ENCODE data around the gene ACVR2A.

Gene ACVR2A

DNA sequence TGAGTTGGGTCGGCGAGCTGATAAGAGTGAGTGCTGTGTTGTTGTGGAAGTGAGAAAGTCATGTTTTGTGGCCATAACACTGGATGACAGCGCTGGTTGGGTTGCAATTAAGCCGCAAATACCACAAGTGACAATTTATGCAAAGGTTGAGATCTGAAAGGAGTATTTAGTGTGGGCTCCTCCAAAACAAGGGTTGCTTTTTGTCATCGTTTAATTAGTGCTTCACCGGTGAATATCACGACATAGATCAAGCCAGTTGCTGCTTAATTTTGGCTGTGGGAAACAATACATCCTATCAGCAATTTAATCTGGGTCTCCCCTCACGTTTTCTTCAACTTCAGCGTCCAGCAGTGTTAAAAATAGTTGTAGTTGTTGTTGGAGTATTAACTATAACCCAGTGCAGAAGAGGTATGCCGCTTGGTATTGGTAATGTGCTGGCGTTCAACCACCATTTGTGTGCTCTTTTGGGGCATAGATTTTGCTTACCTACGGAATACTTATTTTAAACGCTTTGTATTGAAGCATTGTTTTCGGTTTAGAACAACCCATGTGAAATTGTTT, 662 bp downstream of the ACVR2A start:
- Histone ChIP-seq H3K27me3 (replicated peaks in 2 of 5; ENCODE audit: control insufficient read depth in 4 of 5, insufficient read depth in 5 of 5, low read length in 4 of 5) (no peaks in the 10 kb centered on the region), H3K4me1 (ENCODE audit: control extremely low read depth in 1 of 4, control insufficient read depth in 4 of 4, insufficient read depth in 4 of 4, low read length in 3 of 4) (peaks cover 14 to 33% (median 24%) of the 10 kb centered on the region in 4 experiments), H3K27ac (ENCODE audit: insufficient read depth in 1 of 2, low read depth in 1 of 2, low read length in 2 of 2, poor library complexity in 1 of 2, severe bottlenecking in 2 of 2) (no peak overlapping the region), H3K36me3 (ENCODE audit: control insufficient read depth in 4 of 4, insufficient read depth in 4 of 4, low read length in 3 of 4) (no peaks in the 10 kb centered on the region), H3K9me3 (ENCODE audit: control extremely low read depth in 1 of 5, control insufficient read depth in 4 of 5, insufficient read depth in 2 of 5, low read depth in 1 of 5, low read length in 4 of 5) (no peaks in the 10 kb centered on the region), H3K4me3 (ENCODE audit: control insufficient read depth in 1 of 7, extremely low read depth in 1 of 7, insufficient read depth in 4 of 7, low read depth in 2 of 7, low read length in 6 of 7) (peak overlapping the region in 6 of 7 experiments; percentile 80 to 93 (median 87))
- peak; percentile 52 to 93 (median 89) for DNase-seq
- ChIA-PET CTCF (interaction anchor here (0.6 to 1.8 kb wide), 3 partner anchors 61 to 650 kb away, joined by 3 to 4 read pairs (median 4); no protein-coding TSS in a partner anchor), POLR2A (interaction anchor here (0.7 kb wide), 1 partner anchor 33 kb away, joined by 6 read pairs; no protein-coding TSS in a partner anchor)
- WGBS (ENCODE audit: insufficient coverage), result 0% methylated on average over 3 of the region's 14 CpGs

DNA sequence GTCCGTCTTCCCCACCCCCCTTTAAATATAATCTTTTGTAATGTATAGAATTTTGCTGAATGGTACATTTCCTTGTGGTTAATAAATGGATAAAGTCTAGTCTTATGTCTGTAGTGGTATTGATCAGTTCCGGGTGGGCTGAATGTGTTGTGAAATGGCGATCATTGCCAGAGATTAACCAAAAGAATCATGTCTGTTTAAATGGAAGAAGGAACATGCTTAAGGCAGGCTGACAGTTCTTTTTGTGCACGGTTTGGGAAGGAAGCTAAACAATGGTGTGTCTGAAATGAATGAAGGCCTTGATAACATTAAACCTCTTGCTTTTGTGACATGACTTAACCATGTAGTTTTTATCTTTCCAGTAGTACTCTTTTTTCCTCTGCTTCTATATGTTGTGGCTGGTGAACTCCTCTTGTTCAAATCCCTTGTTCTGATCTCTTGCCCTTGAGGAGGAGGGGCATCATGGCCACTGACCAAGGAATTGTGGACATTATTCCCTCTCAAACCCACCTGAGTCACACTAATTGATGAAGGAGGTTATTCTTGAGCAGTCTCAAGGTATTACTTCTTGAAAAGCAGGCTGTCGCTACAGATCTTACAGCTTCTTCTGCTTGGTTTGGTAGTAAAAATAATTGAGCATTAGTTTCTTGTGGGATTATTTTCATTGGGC, 1.7 kb downstream of the ACVR2A start:
- WGBS (ENCODE audit: insufficient coverage), result 33% methylated on average over 3 of the region's 5 CpGs
- ChIA-PET POLR2A (no interaction called here), CTCF (interaction anchor here (0.7 to 1.8 kb wide), 2 partner anchors 63 to 649 kb away, joined by 3 to 4 read pairs; no protein-coding TSS in a partner anchor)
- H3K9me3 ChIP-seq (ENCODE audit: control extremely low read depth in 1 of 5, control insufficient read depth in 4 of 5, insufficient read depth in 2 of 5, low read depth in 1 of 5, low read length in 4 of 5), result no peaks in the 10 kb centered on the region
- peak overlapping the region in 6 of 7 experiments; percentile 80 to 93 (median 87) for H3K4me3 ChIP-seq (ENCODE audit: control insufficient read depth in 1 of 7, extremely low read depth in 1 of 7, insufficient read depth in 4 of 7, low read depth in 2 of 7, low read length in 6 of 7)
- no peaks in the 10 kb centered on the region for H3K36me3 ChIP-seq (ENCODE audit: control insufficient read depth in 4 of 4, insufficient read depth in 4 of 4, low read length in 3 of 4)
- no peak overlapping the region for H3K27ac ChIP-seq (ENCODE audit: insufficient read depth in 1 of 2, low read depth in 1 of 2, low read length in 2 of 2, poor library complexity in 1 of 2, severe bottlenecking in 2 of 2)
- DNase-seq, result peak in 1 of 3 donors; percentile 35
- H3K4me1 ChIP-seq (ENCODE audit: control extremely low read depth in 1 of 4, control insufficient read depth in 4 of 4, insufficient read depth in 4 of 4, low read length in 3 of 4), result peaks cover 14 to 33% (median 24%) of the 10 kb centered on the region in 4 experiments
- H3K27me3 ChIP-seq (replicated peaks in 2 of 5; ENCODE audit: control insufficient read depth in 4 of 5, insufficient read depth in 5 of 5, low read length in 4 of 5), result no peaks in the 10 kb centered on the region

DNA sequence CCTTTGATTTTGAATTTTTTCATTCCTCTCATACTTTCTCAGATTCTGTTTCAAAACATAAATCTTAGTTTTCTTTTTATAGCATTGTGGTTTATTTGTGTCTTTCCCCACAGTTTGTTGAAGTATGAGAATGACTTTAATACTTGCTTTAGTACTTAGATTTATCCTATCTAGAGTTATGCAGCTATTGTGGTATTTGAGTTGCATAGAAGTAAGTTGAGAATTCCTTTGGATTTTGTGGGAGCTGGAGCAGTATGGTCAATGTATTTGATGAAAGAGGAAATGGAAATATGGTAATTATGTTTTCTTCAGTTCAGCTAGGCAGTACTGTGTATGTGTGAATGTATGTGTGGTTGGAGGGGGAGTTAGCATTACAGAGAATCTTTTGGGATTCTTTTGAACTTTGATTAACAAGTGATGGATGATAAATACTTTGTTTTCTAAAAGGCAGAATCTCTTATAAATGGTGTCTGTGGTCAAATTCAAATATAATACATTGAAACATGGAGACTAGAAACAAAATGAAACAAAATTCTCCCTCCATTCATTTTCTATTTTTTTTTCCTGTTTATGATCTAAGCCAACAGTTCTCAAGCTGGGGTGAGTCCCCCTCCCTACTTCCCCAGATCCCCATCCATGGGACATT, 3.0 kb downstream of the ACVR2A start:
- Histone ChIP-seq H3K27me3 (replicated peaks in 2 of 5; ENCODE audit: control insufficient read depth in 4 of 5, insufficient read depth in 5 of 5, low read length in 4 of 5) (no peaks in the 10 kb centered on the region), H3K36me3 (ENCODE audit: control insufficient read depth in 4 of 4, insufficient read depth in 4 of 4, low read length in 3 of 4) (no peaks in the 10 kb centered on the region), H3K27ac (ENCODE audit: insufficient read depth in 1 of 2, low read depth in 1 of 2, low read length in 2 of 2, poor library complexity in 1 of 2, severe bottlenecking in 2 of 2) (no peak overlapping the region), H3K4me3 (ENCODE audit: control insufficient read depth in 1 of 7, extremely low read depth in 1 of 7, insufficient read depth in 4 of 7, low read depth in 2 of 7, low read length in 6 of 7) (no peak overlapping the region), H3K4me1 (ENCODE audit: control extremely low read depth in 1 of 4, control insufficient read depth in 4 of 4, insufficient read depth in 4 of 4, low read length in 3 of 4) (peaks cover 14 to 32% (median 23%) of the 10 kb centered on the region in 4 experiments), H3K9me3 (ENCODE audit: control extremely low read depth in 1 of 5, control insufficient read depth in 4 of 5, insufficient read depth in 2 of 5, low read depth in 1 of 5, low read length in 4 of 5) (no peaks in the 10 kb centered on the region)
- peak in 1 of 3 donors; percentile 8 for DNase-seq
- ChIA-PET POLR2A (no interaction called here), CTCF (no interaction called here)

DNA sequence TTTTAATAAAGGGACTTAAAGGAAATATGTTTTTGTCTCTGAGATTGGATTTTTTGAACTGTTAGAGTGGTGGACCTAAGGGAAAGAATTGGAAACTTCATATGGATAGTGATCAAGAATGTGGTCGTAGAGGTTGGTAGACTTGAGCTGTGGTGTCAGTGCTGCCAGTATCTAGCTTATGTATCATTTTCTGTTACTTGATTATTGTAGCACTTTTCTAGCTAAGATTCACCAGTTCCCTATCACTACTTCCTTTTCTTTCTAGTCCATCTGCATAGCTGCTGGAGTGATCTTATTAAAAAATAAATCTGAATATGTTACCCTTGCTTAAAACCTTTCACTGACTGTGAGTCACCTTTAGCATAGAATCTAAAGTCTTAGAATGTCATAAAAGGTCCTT, 6.0 kb downstream of the ACVR2A start:
- WGBS (ENCODE audit: insufficient coverage), result 80% methylated on average over 1 of the region's 1 CpG
- Histone ChIP-seq H3K4me3 (ENCODE audit: control insufficient read depth in 1 of 7, extremely low read depth in 1 of 7, insufficient read depth in 4 of 7, low read depth in 2 of 7, low read length in 6 of 7) (no peak overlapping the region), H3K27me3 (replicated peaks in 2 of 5; ENCODE audit: control insufficient read depth in 4 of 5, insufficient read depth in 5 of 5, low read length in 4 of 5) (no peaks in the 10 kb centered on the region), H3K9me3 (ENCODE audit: control extremely low read depth in 1 of 5, control insufficient read depth in 4 of 5, insufficient read depth in 2 of 5, low read depth in 1 of 5, low read length in 4 of 5) (no peaks in the 10 kb centered on the region), H3K27ac (ENCODE audit: insufficient read depth in 1 of 2, low read depth in 1 of 2, low read length in 2 of 2, poor library complexity in 1 of 2, severe bottlenecking in 2 of 2) (no peak overlapping the region), H3K36me3 (ENCODE audit: control insufficient read depth in 4 of 4, insufficient read depth in 4 of 4, low read length in 3 of 4) (no peaks in the 10 kb centered on the region), H3K4me1 (ENCODE audit: control extremely low read depth in 1 of 4, control insufficient read depth in 4 of 4, insufficient read depth in 4 of 4, low read length in 3 of 4) (peaks cover 4 to 18% (median 12%) of the 10 kb centered on the region in 4 experiments)
- ChIA-PET POLR2A (no interaction called here), CTCF (no interaction called here)
- no peak for DNase-seq

DNA sequence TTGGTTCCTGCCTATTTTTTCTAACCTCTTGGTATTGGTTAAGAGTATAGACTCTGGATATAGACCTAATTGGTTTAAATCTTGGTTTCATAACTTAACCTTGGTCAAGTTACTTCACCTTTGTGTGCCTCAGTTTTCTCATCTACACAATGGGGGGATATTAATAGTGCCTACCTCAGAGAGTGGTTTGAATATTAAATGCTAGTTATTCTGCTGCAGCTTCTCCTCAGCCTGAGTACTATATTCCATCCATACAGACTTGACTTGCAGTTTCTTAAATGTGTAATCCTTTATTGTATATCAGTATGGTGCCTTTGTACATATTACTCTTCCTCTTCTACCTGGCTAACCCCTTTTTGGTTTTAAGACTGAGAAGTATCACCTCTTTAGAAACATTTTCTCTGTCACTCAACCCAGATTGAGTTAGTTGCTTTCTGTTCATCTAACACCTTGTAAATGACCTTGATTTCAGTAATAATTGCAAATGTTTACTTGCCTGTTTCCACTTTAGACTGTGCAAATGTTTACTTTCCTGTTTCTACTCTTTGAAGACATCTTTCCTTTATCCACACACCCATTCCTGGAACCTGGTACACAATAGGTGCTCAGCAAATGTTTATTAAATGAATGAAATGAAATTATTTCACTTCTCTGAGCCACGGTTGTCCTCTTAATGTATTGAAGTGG, 6.6 kb downstream of the ACVR2A start:
- 100% methylated on average over 1 of the region's 1 CpG for WGBS (ENCODE audit: insufficient coverage)
- no peak overlapping the region for H3K27ac ChIP-seq (ENCODE audit: insufficient read depth in 1 of 2, low read depth in 1 of 2, low read length in 2 of 2, poor library complexity in 1 of 2, severe bottlenecking in 2 of 2)
- H3K36me3 ChIP-seq (ENCODE audit: control insufficient read depth in 4 of 4, insufficient read depth in 4 of 4, low read length in 3 of 4), result no peaks in the 10 kb centered on the region
- no peaks in the 10 kb centered on the region for H3K9me3 ChIP-seq (ENCODE audit: control extremely low read depth in 1 of 5, control insufficient read depth in 4 of 5, insufficient read depth in 2 of 5, low read depth in 1 of 5, low read length in 4 of 5)
- POLR2A ChIA-PET, result no interaction called here
- no peaks in the 10 kb centered on the region for H3K27me3 ChIP-seq (replicated peaks in 2 of 5; ENCODE audit: control insufficient read depth in 4 of 5, insufficient read depth in 5 of 5, low read length in 4 of 5)
- H3K4me1 ChIP-seq (ENCODE audit: control extremely low read depth in 1 of 4, control insufficient read depth in 4 of 4, insufficient read depth in 4 of 4, low read length in 3 of 4), result peaks cover 0 to 12% (median 8%) of the 10 kb centered on the region in 4 experiments
- DNase-seq, result no peak
- no peak overlapping the region for H3K4me3 ChIP-seq (ENCODE audit: control insufficient read depth in 1 of 7, extremely low read depth in 1 of 7, insufficient read depth in 4 of 7, low read depth in 2 of 7, low read length in 6 of 7)
- CTCF ChIA-PET, result no interaction called here

DNA sequence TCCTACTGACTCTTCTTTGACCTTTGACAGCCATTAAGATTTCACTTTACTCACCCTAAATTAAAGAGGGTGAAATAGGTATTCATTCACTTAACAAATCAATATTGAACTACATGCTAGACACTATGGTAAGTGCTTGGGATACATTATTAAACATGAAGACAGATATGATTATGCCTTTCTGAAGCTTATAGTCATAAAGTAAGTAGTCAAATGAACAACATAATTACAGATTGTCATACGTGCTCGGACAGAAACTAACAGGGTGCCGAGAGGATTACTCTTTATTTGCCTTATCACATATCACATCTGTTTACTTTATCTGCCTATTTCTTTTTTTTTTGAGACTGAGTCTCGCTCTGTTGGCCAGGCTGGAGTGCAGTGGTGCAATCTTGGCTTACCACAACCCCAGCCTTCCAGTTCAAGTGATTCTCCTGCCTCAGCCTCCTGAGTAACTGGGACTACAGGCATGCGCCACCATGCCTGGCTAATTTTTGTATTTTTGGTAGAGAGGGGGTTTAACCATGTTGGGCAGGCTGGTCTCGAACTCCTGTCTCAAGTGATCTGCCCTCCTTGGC, 9.8 kb downstream of the ACVR2A start:
- Histone ChIP-seq H3K27me3 (replicated peaks in 2 of 5; ENCODE audit: control insufficient read depth in 4 of 5, insufficient read depth in 5 of 5, low read length in 4 of 5) (no peaks in the 10 kb centered on the region), H3K4me1 (ENCODE audit: control extremely low read depth in 1 of 4, control insufficient read depth in 4 of 4, insufficient read depth in 4 of 4, low read length in 3 of 4) (no peaks in the 10 kb centered on the region), H3K27ac (ENCODE audit: insufficient read depth in 1 of 2, low read depth in 1 of 2, low read length in 2 of 2, poor library complexity in 1 of 2, severe bottlenecking in 2 of 2) (no peak overlapping the region), H3K9me3 (ENCODE audit: control extremely low read depth in 1 of 5, control insufficient read depth in 4 of 5, insufficient read depth in 2 of 5, low read depth in 1 of 5, low read length in 4 of 5) (no peaks in the 10 kb centered on the region), H3K4me3 (ENCODE audit: control insufficient read depth in 1 of 7, extremely low read depth in 1 of 7, insufficient read depth in 4 of 7, low read depth in 2 of 7, low read length in 6 of 7) (no peak overlapping the region), H3K36me3 (ENCODE audit: control insufficient read depth in 4 of 4, insufficient read depth in 4 of 4, low read length in 3 of 4) (no peaks in the 10 kb centered on the region)
- POLR2A ChIA-PET, result no interaction called here
- CTCF ChIA-PET, result interaction anchor here (1.1 kb wide), 1 partner anchor 16 kb away, joined by 3 read pairs; no protein-coding TSS in a partner anchor
- 95% methylated on average over 2 of the region's 6 CpGs for WGBS (ENCODE audit: insufficient coverage)
- no peak for DNase-seq
